ENCODE data around the gene CRY2. TPM values are rescaled to one million over a fixed set of nuclear protein-coding genes. Genes with fewer than 3 reads are reported as not detected.

The CRY2 gene
- total and polyA plus RNA-seq, 2 of the 8 experiments (the other 6 are each of a cell fraction or from before 2014, with no cell fraction given), result 8.0 to 9.4 TPM

DNA sequence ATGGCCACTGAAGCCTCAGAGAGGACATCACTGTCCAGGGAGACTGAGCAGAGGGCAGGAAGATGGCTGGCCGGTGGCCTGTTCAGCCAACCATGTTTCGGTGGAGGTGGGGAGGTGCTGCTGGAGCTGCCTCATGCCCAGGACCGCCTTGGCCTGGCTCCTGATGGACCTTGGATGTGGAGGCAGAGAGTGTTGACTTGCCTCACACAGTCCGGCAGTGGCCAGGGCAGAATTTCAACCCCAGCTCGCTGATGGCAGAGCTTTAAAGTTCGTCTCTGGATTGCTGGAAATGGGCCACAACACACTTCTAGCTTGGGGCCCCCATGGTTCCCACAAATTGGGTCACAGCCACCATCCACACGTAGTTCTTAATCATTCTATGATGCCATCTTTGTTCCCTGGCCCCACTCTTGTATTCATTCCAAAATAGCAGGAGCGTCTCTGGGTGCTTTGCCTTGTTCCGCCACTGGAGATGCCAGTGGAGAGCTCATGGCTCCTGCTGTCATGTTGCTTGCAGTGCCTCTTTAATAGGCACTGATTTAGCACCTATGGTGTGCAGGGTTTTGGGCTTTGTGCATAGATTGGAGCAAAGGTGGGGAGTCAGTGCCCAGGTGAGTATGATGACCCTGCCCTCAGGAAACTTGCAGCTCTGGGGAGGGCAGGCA is 43.7 kb downstream of the CRY2 start:
- TF ChIP-seq, protein P1, sequence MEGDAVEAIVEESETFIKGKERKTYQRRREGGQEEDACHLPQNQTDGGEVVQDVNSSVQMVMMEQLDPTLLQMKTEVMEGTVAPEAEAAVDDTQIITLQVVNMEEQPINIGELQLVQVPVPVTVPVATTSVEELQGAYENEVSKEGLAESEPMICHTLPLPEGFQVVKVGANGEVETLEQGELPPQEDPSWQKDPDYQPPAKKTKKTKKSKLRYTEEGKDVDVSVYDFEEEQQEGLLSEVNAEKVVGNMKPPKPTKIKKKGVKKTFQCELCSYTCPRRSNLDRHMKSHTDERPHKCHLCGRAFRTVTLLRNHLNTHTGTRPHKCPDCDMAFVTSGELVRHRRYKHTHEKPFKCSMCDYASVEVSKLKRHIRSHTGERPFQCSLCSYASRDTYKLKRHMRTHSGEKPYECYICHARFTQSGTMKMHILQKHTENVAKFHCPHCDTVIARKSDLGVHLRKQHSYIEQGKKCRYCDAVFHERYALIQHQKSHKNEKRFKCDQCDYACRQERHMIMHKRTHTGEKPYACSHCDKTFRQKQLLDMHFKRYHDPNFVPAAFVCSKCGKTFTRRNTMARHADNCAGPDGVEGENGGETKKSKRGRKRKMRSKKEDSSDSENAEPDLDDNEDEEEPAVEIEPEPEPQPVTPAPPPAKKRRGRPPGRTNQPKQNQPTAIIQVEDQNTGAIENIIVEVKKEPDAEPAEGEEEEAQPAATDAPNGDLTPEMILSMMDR (IDR thresholded peaks at IDR 0.05; ENCODE audit: control extremely low read depth in 1 of 3, insufficient read depth in 1 of 3, low read depth in 1 of 3, low read length in 3 of 3), result peak; percentile 7 to 21 (median 8); a peak in 2 of 4 replicates
- TF ChIP-seq RAD21 (IDR thresholded peaks at IDR 0.05 in 1 of 2, conservative IDR thresholded peaks at IDR 0.05 in 1 of 2; ENCODE audit: low read depth in 2 of 2, low read length in 2 of 2), result peak in 1 of 2 experiments; percentile 16; a peak in 1 of 4 replicates
- no peak for TF ChIP-seq BACH1 (IDR thresholded peaks at IDR 0.05; ENCODE audit: low read length)
- CTCF ChIA-PET (ENCODE audit: partially characterized antibody), result interaction anchor here (0.6 to 5.7 kb wide), 5 partner anchors 14 to 75 kb away, joined by 3 to 32 read pairs (median 3); no protein-coding TSS in a partner anchor
- Histone ChIP-seq H3K27me3 (replicated peaks in 1 of 4; ENCODE audit: control insufficient read depth in 3 of 4, extremely low read depth in 1 of 4, insufficient read depth in 3 of 4, low read length in 3 of 4) (no peaks in the 10 kb centered on the region), H2BK12ac (ENCODE audit: low read depth, low read length) (peak overlapping the region; percentile 35; the same call in 1 of the 2 replicates), H2BK15ac (ENCODE audit: low read length) (no peak overlapping the region), H3K18ac (ENCODE audit: extremely low read depth, low read length) (no peak overlapping the region), H3K23ac (ENCODE audit: insufficient read length) (no peak overlapping the region), H2AFZ (ENCODE audit: low read length) (no peak overlapping the region), H3K79me2 (ENCODE audit: control insufficient read depth in 1 of 2, insufficient read depth in 2 of 2, low read length in 2 of 2) (no peaks in the 10 kb centered on the region; a peak in 1 of 4 replicates), H3K27ac (ENCODE audit: low read depth, low read length) (no peak overlapping the region), H4K20me1 (replicated peaks in 1 of 2; ENCODE audit: control insufficient read depth in 1 of 2, insufficient read depth in 2 of 2, low read length in 2 of 2) (peaks cover 0 to 8% of the 10 kb centered on the region in 2 experiments), H3K4me3 (ENCODE audit: extremely low read depth in 1 of 4, insufficient read depth in 2 of 4, low read depth in 3 of 4, low read length in 4 of 4) (no peak overlapping the region), H3K9me3 (ENCODE audit: insufficient read depth in 2 of 2, low read depth in 1 of 2, low read length in 1 of 2) (no peaks in the 10 kb centered on the region), H4K8ac (ENCODE audit: extremely low read depth, insufficient read depth, low read length) (no peak overlapping the region), H4K5ac (ENCODE audit: insufficient read length, low read depth, low read length) (no peak overlapping the region), H3K9ac (replicated peaks in 1 of 4; ENCODE audit: extremely low read depth in 1 of 4, low read depth in 3 of 4, low read length in 3 of 4) (no peak overlapping the region), H2AK5ac (ENCODE audit: low read depth, low read length) (no peak overlapping the region), H2BK5ac (ENCODE audit: low read depth, low read length) (no peak overlapping the region), H3K23me2 (ENCODE audit: low read depth, low read length) (peaks cover 3% of the 10 kb centered on the region; the same call in 1 of the 2 replicates), H3K79me1 (ENCODE audit: low read depth, low read length) (no peaks in the 10 kb centered on the region; the same call in 1 of the 2 replicates), H3K56ac (replicated peaks; ENCODE audit: insufficient read length, low read depth, low read length) (no peak overlapping the region), H3K4me2 (ENCODE audit: insufficient read depth in 1 of 2, low read depth in 2 of 2, low read length in 2 of 2) (no peak overlapping the region), H3K4ac (replicated peaks; ENCODE audit: insufficient read length, low read depth, low read length) (no peak overlapping the region), H3K14ac (ENCODE audit: insufficient read length) (no peak overlapping the region), H3K36me3 (ENCODE audit: control insufficient read depth in 2 of 4, insufficient read depth in 4 of 4, low read length in 3 of 4) (no peaks in the 10 kb centered on the region), H3K4me1 (replicated peaks in 1 of 4; ENCODE audit: control insufficient read depth in 3 of 4, insufficient read depth in 4 of 4, low read length in 3 of 4) (peaks cover 0 to 15% (median 8%) of the 10 kb centered on the region in 4 experiments; a peak in 6 of 7 replicates), H4K91ac (replicated peaks; ENCODE audit: insufficient read length, low read length) (no peak overlapping the region), H2BK120ac (replicated peaks; ENCODE audit: low read depth, low read length) (no peak overlapping the region), H2BK20ac (ENCODE audit: low read length) (no peak overlapping the region)
- POLR2A ChIA-PET (ENCODE audit: partially characterized antibody), result interaction anchor here (0.5 to 1.2 kb wide), 3 partner anchors 11 to 415 kb away, joined by 3 read pairs; no protein-coding TSS in a partner anchor
- WGBS, 2 experiments (ENCODE audit: extremely low coverage in 1 of 2, insufficient coverage in 1 of 2, insufficient read length in 1 of 2, insufficient replicate concordance in 2 of 2, low coverage in 1 of 2, low lambda C conversion rate in 2 of 2, missing lambda C conversion rate in 1 of 2), result 81% methylated on average over 9 of the region's 9 CpGs; no CpG with 5 or more reads in 1 of the 2 experiments
- DNase-seq (ENCODE audit: low read depth in 1 of 2, low spot score in 2 of 2) (no peak), FAIRE-seq (no peak)

All from H1 (cell line).